Colonic mucosa (tissue), 4 donors: ENCODE results near the gene BRD4. TPM values are rescaled to one million over a fixed set of nuclear protein-coding genes. Genes with fewer than 3 reads are reported as not detected.

ENCODE experiments used
- DNase-seq: peaks from one replicate; pipeline ENCODE4 v3.0.0-alpha.2; 2020
- H3K27ac ChIP-seq: fragments of 200-600 bp; one replicate; pipeline ENCODE4 v1.8.0; 2021
- H3K27me3 ChIP-seq: fragments of 200-600 bp; one replicate; pipeline ENCODE4 v1.8.0; 2021
- H3K36me3 ChIP-seq: fragments of 200-600 bp; one replicate; pipeline ENCODE4 v1.8.0; 2021
- H3K4me1 ChIP-seq: fragments of 200-600 bp; one replicate; pipeline ENCODE4 v1.8.0; 2021; ENCODE audit warnings: mild to moderate bottlenecking
- H3K4me3 ChIP-seq: fragments of 200-600 bp; one replicate; pipeline ENCODE4 v1.8.0; 2021
- H3K9ac ChIP-seq, 2 donors: one replicate each; pipeline ENCODE4 v1.7.0; 2013; ENCODE audit warnings: control low read depth in 2 of 2, low read depth in 2 of 2, low read length in 2 of 2
- H3K9me3 ChIP-seq: fragments of 200-600 bp; one replicate; pipeline ENCODE4 v1.8.0; 2021
- CTCF ChIP-seq: fragments of 200-600 bp; IDR thresholded peaks from one replicate; pipeline ENCODE4 v1.8.0; 2022; ENCODE audit warnings: antibody characterized with exemption, mild to moderate bottlenecking
- intact Hi-C: fragments of 100-400 bp; cut with DNase I; formaldehyde crosslinking; loops from one replicate; pipeline ENCODE4 v1.14.1; 2022
- total RNA-seq, 2 donors: library from RNA; stranded (reverse); fragmentation: NEBNext Ultra II Directional in 1 of 2; extraction: Animal tissue kit (Norgen Biotek cat#: 25700) in 1 of 2; gene quantifications; one replicate each; pipeline ENCODE4 v1.2.1, GENCODE V29; 2021
- donor health status: healthy.
- donor health status: DM: no; HTN: no; CAD: no.
- donor health status: DM: no; HTN: no; CAD: no.

The BRD4 gene
- total RNA-seq, 2 donors from 2014 or later = 67.2 to 82.7 TPM

DNA sequence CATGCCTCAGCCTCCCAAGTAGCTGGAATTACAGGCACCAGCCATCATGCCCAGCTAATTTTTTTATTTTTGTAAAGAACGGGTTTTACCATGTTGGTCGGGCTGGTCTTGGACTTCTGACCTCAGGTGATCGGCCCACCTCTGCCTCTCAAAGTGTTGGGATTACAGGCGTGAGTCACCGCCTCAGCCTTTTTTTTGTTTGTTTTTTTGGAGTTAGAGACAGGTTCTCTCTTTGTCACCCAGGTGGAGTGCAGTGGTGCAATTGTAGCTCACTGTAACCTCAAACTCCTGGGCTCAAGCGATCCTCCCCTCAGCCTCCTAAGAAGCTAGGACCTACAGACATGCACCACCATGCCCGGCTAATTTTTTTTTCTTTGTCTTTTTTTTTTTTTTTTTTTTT, 116.0 kb downstream of the BRD4 start:
- intact Hi-C loops = no loop called here

DNA sequence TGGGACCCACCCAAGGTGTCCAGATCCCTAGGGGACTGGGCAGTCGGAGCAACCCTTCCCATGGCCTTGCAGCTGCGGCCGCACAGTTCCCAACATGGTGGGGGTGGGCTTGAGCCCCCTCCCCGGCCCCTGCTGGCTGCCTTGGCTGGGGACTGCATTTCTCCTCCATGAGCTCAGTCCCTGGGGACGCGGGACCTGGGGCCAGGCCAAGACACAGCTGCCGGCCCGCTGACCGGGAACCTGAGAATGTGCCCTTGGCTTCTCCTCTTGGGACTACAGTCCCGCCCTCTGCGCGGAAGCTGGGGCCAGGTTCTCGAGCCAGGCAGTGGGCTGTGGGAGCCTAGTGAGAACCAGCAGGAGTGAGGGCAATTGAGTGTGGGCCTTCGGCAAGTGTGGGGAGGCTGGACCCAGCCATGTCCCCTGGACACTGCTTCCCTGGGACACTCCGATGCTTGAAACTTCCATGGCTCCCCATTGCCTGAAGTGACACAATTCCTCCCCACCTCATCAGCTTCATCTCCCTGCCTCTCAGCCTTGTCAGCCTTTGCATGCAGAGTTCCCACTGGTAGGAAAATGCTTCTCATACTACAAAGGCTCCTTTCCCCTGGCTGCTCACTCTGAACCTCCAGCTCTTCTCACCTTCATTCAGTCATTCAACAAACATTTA, 118.5 kb downstream of the BRD4 start:
- TF ChIP-seq CTCF = no peak
- H3K4me1 ChIP-seq = no peaks in the 10 kb centered on the region
- no peak overlapping the region for H3K4me3 ChIP-seq
- H3K27me3 ChIP-seq = no peaks in the 10 kb centered on the region
- H3K9me3 ChIP-seq = no peaks in the 10 kb centered on the region
- intact Hi-C loops = no loop called here
- no peaks in the 10 kb centered on the region for H3K36me3 ChIP-seq
- no peak overlapping the region for H3K27ac ChIP-seq
- H3K9ac ChIP-seq = no peak overlapping the region
- DNase-seq = no peak

More for the DNA sequence above, 116.0 kb downstream of the BRD4 start:
- H3K4me3 ChIP-seq = no peak overlapping the region
- H3K9me3 ChIP-seq = no peaks in the 10 kb centered on the region
- H3K27ac ChIP-seq = no peak overlapping the region
- TF ChIP-seq CTCF = no peak
- no peaks in the 10 kb centered on the region for H3K4me1 ChIP-seq
- no peaks in the 10 kb centered on the region for H3K36me3 ChIP-seq
- no peaks in the 10 kb centered on the region for H3K27me3 ChIP-seq
- no peak for DNase-seq
- H3K9ac ChIP-seq = no peak overlapping the region

- H3K4me1 ChIP-seq = no peaks in the 10 kb centered on the region
- no peaks in the 10 kb centered on the region for H3K36me3 ChIP-seq
- DNase-seq = no peak
- H3K27me3 ChIP-seq = no peaks in the 10 kb centered on the region
- no peak for TF ChIP-seq CTCF
- H3K9me3 ChIP-seq = no peaks in the 10 kb centered on the region
- H3K27ac ChIP-seq = no peak overlapping the region
- H3K9ac ChIP-seq = no peak overlapping the region
- intact Hi-C loops = no loop called here
- no peak overlapping the region for H3K4me3 ChIP-seq
These were observed 119.6 kb downstream of the BRD4 start for GRCh38 chr19:15212711-15213110.

DNA sequence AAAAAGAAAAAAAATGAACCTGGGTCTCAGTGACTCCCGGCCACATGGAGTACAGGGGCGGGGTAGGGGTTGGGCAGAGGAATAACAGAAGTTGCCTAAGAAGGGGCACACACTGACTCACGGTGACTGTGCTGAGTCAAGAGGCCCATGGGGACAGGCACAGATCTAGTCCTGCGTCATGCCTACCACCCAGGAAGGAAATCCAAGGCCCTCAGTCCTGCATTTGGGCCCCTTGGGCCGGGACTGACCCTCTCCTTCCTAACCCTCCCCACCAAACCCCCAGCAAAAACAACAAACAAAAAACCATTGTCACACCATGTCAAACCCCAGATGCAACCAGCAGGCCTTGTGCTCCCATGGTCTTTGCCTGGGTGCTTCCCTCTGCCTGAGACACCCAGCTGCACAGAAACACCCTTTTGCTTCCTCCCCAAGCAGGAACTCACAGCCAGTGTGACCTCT, 122.0 kb downstream of the BRD4 start:
- no peaks in the 10 kb centered on the region for H3K27me3 ChIP-seq
- intact Hi-C loops = no loop called here
- H3K9me3 ChIP-seq = no peaks in the 10 kb centered on the region
- no peak overlapping the region for H3K27ac ChIP-seq
- H3K4me3 ChIP-seq = no peak overlapping the region
- no peaks in the 10 kb centered on the region for H3K36me3 ChIP-seq
- no peak for DNase-seq
- no peak overlapping the region for H3K9ac ChIP-seq
- TF ChIP-seq CTCF = no peak
- H3K4me1 ChIP-seq = no peaks in the 10 kb centered on the region

GRCh38 chr19:15201374-15202023, 130.8 kb downstream of the BRD4 start:
- no peak overlapping the region for H3K27ac ChIP-seq
- H3K36me3 ChIP-seq = no peaks in the 10 kb centered on the region
- H3K9me3 ChIP-seq = no peaks in the 10 kb centered on the region
- intact Hi-C loops = no loop called here
- H3K4me1 ChIP-seq = no peaks in the 10 kb centered on the region
- H3K9ac ChIP-seq = no peak overlapping the region
- peaks cover 19% of the 10 kb centered on the region for H3K27me3 ChIP-seq
- no peak overlapping the region for H3K4me3 ChIP-seq
- DNase-seq = no peak
- TF ChIP-seq CTCF = no peak
